ENCODE measurements around the gene IQSEC1. TPM values are rescaled to one million over a fixed set of nuclear protein-coding genes. Genes with fewer than 3 reads are reported as not detected.
A peak's percentile ranks its signal among the peaks of the same experiment; 100 is the strongest.

The IQSEC1 gene
- total RNA-seq, 3 donors from 2014 or later = 19.8 to 42.2 (median 21.9) TPM

- no peak for TF ChIP-seq CTCF (IDR thresholded peaks at IDR 0.05)
- no peaks in the 10 kb centered on the region for H3K9me3 ChIP-seq
- DNase-seq = peak in 1 of 3 donors; percentile 40
- peak; percentile 50 for ATAC-seq
- intact Hi-C loops (cut with DNase I, micrococcal nuclease) = no loop called here
- H3K4me1 ChIP-seq (ENCODE audit: low read depth) = no peaks in the 10 kb centered on the region
- no peak overlapping the region for H3K4me3 ChIP-seq
- H3K36me3 ChIP-seq (ENCODE audit: low read depth) = no peaks in the 10 kb centered on the region
These were observed 182.4 kb downstream of the IQSEC1 start for GRCh38 chr3:12890610-12891390.

GRCh38 chr3:12886736-12887135 is 186.5 kb downstream of the IQSEC1 start:
- H3K4me1 ChIP-seq (ENCODE audit: low read depth) = no peaks in the 10 kb centered on the region
- no peak for TF ChIP-seq CTCF (IDR thresholded peaks at IDR 0.05)
- intact Hi-C loops (cut with DNase I, micrococcal nuclease) = no loop called here
- no peak for DNase-seq
- no peak for ATAC-seq
- H3K36me3 ChIP-seq (ENCODE audit: low read depth) = no peaks in the 10 kb centered on the region
- no peak overlapping the region for H3K4me3 ChIP-seq
- no peaks in the 10 kb centered on the region for H3K9me3 ChIP-seq

- no peak for TF ChIP-seq CTCF (IDR thresholded peaks at IDR 0.05)
- DNase-seq (no peak), ATAC-seq (peak; percentile 55)
- H3K9me3 ChIP-seq = no peaks in the 10 kb centered on the region
- no peak overlapping the region for H3K4me3 ChIP-seq
- no peaks in the 10 kb centered on the region for H3K36me3 ChIP-seq (ENCODE audit: low read depth)
- no peaks in the 10 kb centered on the region for H3K4me1 ChIP-seq (ENCODE audit: low read depth)
- intact Hi-C loops (cut with DNase I, micrococcal nuclease) = no loop called here
These were observed 187.0 kb downstream of the IQSEC1 start for GRCh38 chr3:12886106-12886679.

- Histone ChIP-seq H3K4me1 (ENCODE audit: low read depth) (no peaks in the 10 kb centered on the region), H3K4me3 (no peak overlapping the region), H3K9me3 (no peaks in the 10 kb centered on the region), H3K36me3 (ENCODE audit: low read depth) (no peaks in the 10 kb centered on the region)
- no peak for TF ChIP-seq CTCF (IDR thresholded peaks at IDR 0.05)
- no peak for DNase-seq
- ATAC-seq = no peak
- intact Hi-C loops (cut with DNase I, micrococcal nuclease) = no loop called here
These were observed 187.7 kb downstream of the IQSEC1 start for GRCh38 chr3:12885583-12885930.

- TF ChIP-seq CTCF (IDR thresholded peaks at IDR 0.05) = no peak
- no peak for DNase-seq
- H3K4me1 ChIP-seq (ENCODE audit: low read depth) = no peaks in the 10 kb centered on the region
- peak; percentile 19 for ATAC-seq
- no peaks in the 10 kb centered on the region for H3K36me3 ChIP-seq (ENCODE audit: low read depth)
- intact Hi-C loops (cut with DNase I, micrococcal nuclease) = no loop called here
- H3K9me3 ChIP-seq = no peaks in the 10 kb centered on the region
- no peak overlapping the region for H3K4me3 ChIP-seq
These were observed 188.2 kb downstream of the IQSEC1 start for GRCh38 chr3:12884790-12885582.
